RWPE2 (cell line): ENCODE data around the gene LAPTM4A.

Experiments
- ATAC-seq: fragments of 200-7000 bp; cut with Tn5 transposase; 3 replicates; pipeline ENCODE4 v1.9.1; 2021; ENCODE audit warnings: low read depth
- DNase-seq: peaks from one replicate; pipeline ENCODE4 v3.0.0-alpha.2; 2020; ENCODE audit warnings: low spot score
- H3K27ac ChIP-seq: fragments of 450-650 bp; 2 replicates; pipeline ENCODE4 v1.5.1; 2017; ENCODE audit warnings: mild to moderate bottlenecking; ENCODE audit not compliant: poor library complexity, severe bottlenecking
- H3K27me3 ChIP-seq: fragments of 250-450 bp; sonication (Bioruptor Pico); 2 replicates; pipeline ENCODE4 v1.5.1; 2021; ENCODE audit warnings: mild to moderate bottlenecking, moderate library complexity; ENCODE audit not compliant: insufficient read depth, poor library complexity, severe bottlenecking
- H3K36me3 ChIP-seq: fragments of 250-450 bp; sonication (Bioruptor Pico); 2 replicates; pipeline ENCODE4 v1.5.1; 2020; ENCODE audit warnings: low read depth, mild to moderate bottlenecking, moderate library complexity
- H3K4me1 ChIP-seq: fragments of 250-450 bp; sonication (Bioruptor Pico); 2 replicates; pipeline ENCODE4 v1.5.1; 2021; ENCODE audit warnings: mild to moderate bottlenecking, moderate library complexity; ENCODE audit not compliant: insufficient read depth, poor library complexity, severe bottlenecking
- H3K4me3 ChIP-seq: fragments of 250-450 bp; sonication (Bioruptor Pico); 2 replicates; pipeline ENCODE4 v1.5.1; 2021; ENCODE audit warnings: mild to moderate bottlenecking, moderate library complexity; ENCODE audit not compliant: severe bottlenecking
- H3K9me3 ChIP-seq: fragments of 250-450 bp; sonication (Bioruptor Pico); 2 replicates; pipeline ENCODE4 v1.5.1; 2021; ENCODE audit warnings: mild to moderate bottlenecking, moderate library complexity; ENCODE audit not compliant: severe bottlenecking
- TF ChIP-seq, protein P1 (sequence below): fragments of 450-650 bp; IDR thresholded peaks from one replicate; pipeline ENCODE4 v1.5.1; 2017; ENCODE audit warnings: mild to moderate bottlenecking, moderate library complexity; ENCODE audit not compliant: poor library complexity, severe bottlenecking

Gene LAPTM4A

DNA sequence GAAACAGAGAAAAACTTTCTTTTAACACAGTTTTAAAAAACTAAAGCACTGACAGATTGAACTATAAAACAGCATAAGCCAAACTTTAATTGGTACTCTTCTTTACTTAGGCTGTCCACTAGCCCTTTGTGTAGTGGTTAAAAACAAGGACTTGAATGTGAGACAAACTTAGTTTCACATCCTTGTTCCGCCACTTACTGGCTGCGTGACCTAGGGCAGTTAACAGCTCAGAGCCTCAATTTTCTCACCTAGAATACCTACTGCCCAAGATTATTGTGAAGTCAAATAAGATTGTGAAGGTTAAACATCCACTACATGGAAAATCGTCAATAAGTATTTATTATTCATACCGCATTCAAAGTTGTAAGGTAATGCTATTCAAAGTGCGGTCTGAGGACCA is 63.5 kb downstream of the LAPTM4A start:
- DNase-seq (no peak), ATAC-seq (no peak)
- no peaks in the 10 kb centered on the region for H3K9me3 ChIP-seq
- TF ChIP-seq, protein P1, sequence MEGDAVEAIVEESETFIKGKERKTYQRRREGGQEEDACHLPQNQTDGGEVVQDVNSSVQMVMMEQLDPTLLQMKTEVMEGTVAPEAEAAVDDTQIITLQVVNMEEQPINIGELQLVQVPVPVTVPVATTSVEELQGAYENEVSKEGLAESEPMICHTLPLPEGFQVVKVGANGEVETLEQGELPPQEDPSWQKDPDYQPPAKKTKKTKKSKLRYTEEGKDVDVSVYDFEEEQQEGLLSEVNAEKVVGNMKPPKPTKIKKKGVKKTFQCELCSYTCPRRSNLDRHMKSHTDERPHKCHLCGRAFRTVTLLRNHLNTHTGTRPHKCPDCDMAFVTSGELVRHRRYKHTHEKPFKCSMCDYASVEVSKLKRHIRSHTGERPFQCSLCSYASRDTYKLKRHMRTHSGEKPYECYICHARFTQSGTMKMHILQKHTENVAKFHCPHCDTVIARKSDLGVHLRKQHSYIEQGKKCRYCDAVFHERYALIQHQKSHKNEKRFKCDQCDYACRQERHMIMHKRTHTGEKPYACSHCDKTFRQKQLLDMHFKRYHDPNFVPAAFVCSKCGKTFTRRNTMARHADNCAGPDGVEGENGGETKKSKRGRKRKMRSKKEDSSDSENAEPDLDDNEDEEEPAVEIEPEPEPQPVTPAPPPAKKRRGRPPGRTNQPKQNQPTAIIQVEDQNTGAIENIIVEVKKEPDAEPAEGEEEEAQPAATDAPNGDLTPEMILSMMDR, result no peak
- H3K36me3 ChIP-seq, result peaks cover 11% of the 10 kb centered on the region
- H3K27me3 ChIP-seq, result no peaks in the 10 kb centered on the region
- H3K4me3 ChIP-seq, result no peak overlapping the region
- peaks cover 11% of the 10 kb centered on the region for H3K4me1 ChIP-seq
- no peak overlapping the region for H3K27ac ChIP-seq
